AG04450 (cell line): ENCODE results near the gene CEL. TPM values are rescaled to one million over a fixed set of nuclear protein-coding genes. Genes with fewer than 3 reads are reported as not detected.

Experiments
- CTCF ChIA-PET: fragments of 300-600, 350-600 bp; formaldehyde crosslinking; extraction: SDS; loops from one replicate; lab custom pipeline; 2022; ENCODE audit warnings: antibody characterized with exemption, inconsistent platforms; lab: Charles Lee
- POLR2A ChIA-PET: fragments of 350-600 bp; formaldehyde crosslinking; extraction: SDS; loops from one replicate; lab custom pipeline; 2021; ENCODE audit warnings: antibody characterized with exemption, inconsistent platforms; lab: Yijun Ruan, JAX
- DNase-seq: peaks from one replicate; pipeline ENCODE4 v3.0.0-alpha.2; 2011; ENCODE audit warnings: low read depth, low spot score
- H3K27ac ChIP-seq: one replicate; pipeline ENCODE4 v1.5.1; 2012; ENCODE audit warnings: low read depth, low read length, control low read depth
- H3K27me3 ChIP-seq: one replicate; pipeline ENCODE4 v1.6.0; 2012; ENCODE audit warnings: low read length; ENCODE audit not compliant: control insufficient read depth, insufficient read depth
- H3K4me3 ChIP-seq: 2 replicates; pipeline ENCODE4 v1.5.1; 2011; ENCODE audit warnings: mild to moderate bottlenecking, low read depth, low read length, control low read depth
- H3K9me3 ChIP-seq: 2 replicates; pipeline ENCODE4 v1.5.1; 2012; ENCODE audit warnings: low read length; ENCODE audit not compliant: control insufficient read depth, insufficient read depth
- CTCF ChIP-seq: IDR thresholded peaks from 2 replicates; pipeline ENCODE4 v1.5.1; 2011; ENCODE audit warnings: low read depth, low read length, control low read depth, inconsistent platforms
- polyA plus RNA-seq: library from polyadenylated mRNA; depleted of rRNA; stranded (reverse); fragments of >200 nt; gene quantifications from 2 replicates; pipeline ENCODE4 v1.2.3, GENCODE V29; 2011

CEL gene
- polyA plus RNA-seq, 1 experiment: 0.24 TPM

DNA sequence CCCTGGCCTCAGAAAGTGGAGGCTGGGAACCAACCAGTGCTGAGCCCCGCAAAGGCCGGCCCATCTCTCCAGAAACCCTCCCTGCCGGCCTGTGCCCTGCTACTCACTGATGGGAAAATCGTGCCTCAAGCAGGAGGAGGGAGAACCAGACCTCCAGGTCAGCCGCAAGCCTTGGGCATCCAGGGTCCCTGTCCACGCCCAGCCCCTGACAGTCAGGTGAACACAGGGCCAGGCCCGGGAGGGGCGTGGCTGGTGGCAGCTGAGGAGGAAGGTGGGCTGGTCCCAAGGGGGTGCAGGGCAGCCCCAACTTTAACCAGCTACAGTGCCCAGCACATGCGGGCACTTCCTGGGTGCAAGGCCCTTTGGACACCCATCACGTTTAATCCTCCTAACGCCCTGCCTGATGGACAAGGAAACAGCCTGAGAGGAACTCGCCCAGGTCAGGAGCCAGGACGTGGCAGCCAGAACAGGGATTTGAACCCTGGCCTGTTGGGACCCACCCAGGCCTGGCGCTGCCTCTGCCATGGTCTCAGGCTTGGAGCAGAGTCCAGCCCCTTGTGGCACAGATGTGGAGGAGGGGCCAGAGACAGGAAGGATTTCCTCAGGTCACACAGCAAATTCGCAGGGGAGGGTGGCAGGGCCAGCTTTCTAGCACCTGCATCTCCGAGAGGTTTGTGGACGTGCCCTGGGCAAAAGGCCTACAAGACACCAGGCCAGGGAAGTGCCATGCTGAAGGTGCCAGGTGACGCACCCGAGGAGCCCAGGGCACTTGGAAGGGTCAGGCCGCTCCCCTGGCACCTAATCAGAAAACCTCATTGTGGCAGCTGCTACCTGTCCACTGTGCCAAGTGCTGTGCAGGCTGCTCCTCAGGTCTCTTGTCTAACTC is 54.8 kb downstream of the CEL start:
- no peak overlapping the region for H3K4me3 ChIP-seq
- DNase-seq: no peak
- ChIA-PET CTCF (interaction anchor here (0.5 to 3.9 kb wide), 7 partner anchors 13 to 69 kb away, joined by 3 to 25 read pairs (median 8); no protein-coding TSS in a partner anchor), POLR2A (interaction anchor here (0.7 kb wide), 1 partner anchor 14 kb away, joined by 3 read pairs; no protein-coding TSS in a partner anchor)
- H3K9me3 ChIP-seq: no peaks in the 10 kb centered on the region; the same call in 1 of the 2 replicates
- no peak for TF ChIP-seq CTCF
- H3K27me3 ChIP-seq: no peaks in the 10 kb centered on the region
- no peak overlapping the region for H3K27ac ChIP-seq

- CTCF ChIA-PET: interaction anchor here (0.5 to 3.9 kb wide), 5 partner anchors 15 to 68 kb away, joined by 3 to 25 read pairs (median 8); no protein-coding TSS in a partner anchor
- DNase-seq: no peak
- POLR2A ChIA-PET: interaction anchor here (0.6 to 1.4 kb wide), 3 partner anchors 44 to 318 kb away, joined by 3 to 4 read pairs (median 3); partner anchors contain the start of gene GTF3C5
- no peaks in the 10 kb centered on the region for H3K27me3 ChIP-seq
- TF ChIP-seq CTCF: no peak
- H3K9me3 ChIP-seq: no peaks in the 10 kb centered on the region; the same call in 1 of the 2 replicates
- H3K27ac ChIP-seq: no peak overlapping the region
- no peak overlapping the region for H3K4me3 ChIP-seq
Observed at GRCh38 chr9:133117271-133118178, 55.7 kb downstream of the CEL start.

DNA sequence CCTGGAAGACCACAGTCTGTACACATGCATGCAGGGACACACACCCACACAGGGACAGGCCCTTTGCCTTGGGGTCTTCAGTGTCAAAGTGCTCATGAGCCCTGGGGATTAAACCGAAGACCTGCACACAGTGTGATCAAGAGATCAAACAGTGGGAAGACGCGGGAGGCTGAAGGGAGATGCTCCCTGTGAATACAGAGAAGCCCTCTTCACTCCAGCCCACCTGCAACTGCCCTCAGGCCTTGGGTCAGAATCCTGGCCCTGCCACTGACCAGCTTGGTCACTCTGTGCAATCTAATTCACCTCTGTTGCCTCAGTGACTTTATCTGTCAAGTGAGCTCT is 56.4 kb downstream of the CEL start:
- DNase-seq: no peak
- H3K27ac ChIP-seq: no peak overlapping the region
- POLR2A ChIA-PET: interaction anchor here (0.5 to 1.4 kb wide), 4 partner anchors 44 to 317 kb away, joined by 3 to 4 read pairs (median 3); partner anchors contain the start of gene GTF3C5
- no peaks in the 10 kb centered on the region for H3K27me3 ChIP-seq
- no peak overlapping the region for H3K4me3 ChIP-seq
- TF ChIP-seq CTCF: no peak
- H3K9me3 ChIP-seq: no peaks in the 10 kb centered on the region; the same call in 1 of the 2 replicates
- CTCF ChIA-PET: interaction anchor here (1.0 to 3.9 kb wide), 3 partner anchors 15 to 29 kb away, joined by 4 to 25 read pairs (median 24); no protein-coding TSS in a partner anchor

DNA sequence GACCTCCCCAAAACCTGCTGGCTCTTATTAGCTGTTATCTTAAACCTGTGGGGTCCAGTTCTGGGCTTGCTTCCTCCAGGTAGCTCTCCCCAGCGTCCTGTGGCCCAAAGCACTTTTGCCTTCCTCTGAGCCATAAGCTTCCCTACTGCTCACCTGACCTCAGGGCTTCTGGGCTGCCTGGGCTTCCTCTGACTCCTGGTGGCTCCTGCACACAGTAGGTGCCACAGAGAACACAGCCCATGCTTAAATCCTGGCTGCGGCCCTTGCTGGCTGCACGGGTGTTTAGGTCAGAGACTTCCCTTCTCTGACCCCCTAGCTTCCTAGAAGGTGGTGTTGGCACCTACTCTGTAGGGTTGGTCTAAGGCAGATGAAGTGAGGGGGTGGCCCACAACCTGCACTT is 56.8 kb downstream of the CEL start:
- Histone ChIP-seq H3K9me3 (no peaks in the 10 kb centered on the region; the same call in 1 of the 2 replicates), H3K27me3 (no peaks in the 10 kb centered on the region), H3K27ac (no peak overlapping the region), H3K4me3 (no peak overlapping the region)
- no peak for DNase-seq
- TF ChIP-seq CTCF: no peak
- CTCF ChIA-PET: interaction anchor here (0.6 to 3.9 kb wide), 5 partner anchors 16 to 1637 kb away, joined by 3 to 25 read pairs (median 4); no protein-coding TSS in a partner anchor
- POLR2A ChIA-PET: interaction anchor here (0.5 to 1.4 kb wide), 2 partner anchors 67 to 88 kb away, joined by 3 to 4 read pairs; partner anchors contain the start of gene GTF3C5
